ENCODE measurements around the gene POLR3A. TPM values are rescaled to one million over a fixed set of nuclear protein-coding genes. Genes with fewer than 3 reads are reported as not detected.

POLR3A gene
- polyA plus RNA-seq, 1 donor from 2014 or later, result 15.6 TPM

GRCh38 chr10:77967611-77968022 is 61.7 kb downstream of the POLR3A start:
- peak overlapping the region; percentile 55 for H3K4me3 ChIP-seq (ENCODE audit: low read length)
- no peaks in the 10 kb centered on the region for H3F3A ChIP-seq (ENCODE audit: insufficient read depth, low read length, poor library complexity, severe bottlenecking)
- H4K20me1 ChIP-seq (ENCODE audit: insufficient read depth), result no peaks in the 10 kb centered on the region
- peak overlapping the region; percentile 55 for H3K9ac ChIP-seq (ENCODE audit: low read length)
- peak; percentile 27 for TF ChIP-seq REST (IDR thresholded peaks at IDR 0.05; ENCODE audit: borderline replicate concordance)
- peak; percentile 83 for TF ChIP-seq EP300 (conservative IDR thresholded peaks at IDR 0.05; ENCODE audit: poor library complexity, severe bottlenecking)
- TF ChIP-seq SMC3 (conservative IDR thresholded peaks at IDR 0.05; ENCODE audit: poor library complexity), result peak; percentile 49
- peak; percentile 34 for TF ChIP-seq RAD21 (conservative IDR thresholded peaks at IDR 0.05)
- TF ChIP-seq TAF1 (IDR thresholded peaks at IDR 0.05; ENCODE audit: low read depth), result peak; percentile 51
- TF ChIP-seq MXI1 (conservative IDR thresholded peaks at IDR 0.05; ENCODE audit: poor library complexity, severe bottlenecking), result peak; percentile 91
- no peak for TF ChIP-seq EZH2 (IDR thresholded peaks at IDR 0.05; ENCODE audit: borderline replicate concordance, insufficient read depth, low read length, poor library complexity, severe bottlenecking)
- TF ChIP-seq POLR2AphosphoS5 (IDR thresholded peaks at IDR 0.05), result no peak
- TF ChIP-seq CTCF (IDR thresholded peaks at IDR 0.05; ENCODE audit: poor library complexity, severe bottlenecking), result peak; percentile 36
- H3K79me2 ChIP-seq (replicated peaks; ENCODE audit: insufficient read depth, low read length), result no peaks in the 10 kb centered on the region
- peak overlapping the region; percentile 26 for H3K4me2 ChIP-seq (ENCODE audit: low read length)
- H3K27ac ChIP-seq (ENCODE audit: low read length), result peak overlapping the region; percentile 94
- H3K9me3 ChIP-seq (ENCODE audit: low read length), result no peaks in the 10 kb centered on the region
- no peaks in the 10 kb centered on the region for H3K9me2 ChIP-seq (ENCODE audit: insufficient read depth, low read length)
- H3K36me3 ChIP-seq (ENCODE audit: insufficient read depth, low read length), result peaks cover 6% of the 10 kb centered on the region
- H2AFZ ChIP-seq (ENCODE audit: low read depth, low read length), result no peak overlapping the region
- H3K27me3 ChIP-seq (ENCODE audit: insufficient read depth, low read depth, low read length), result no peaks in the 10 kb centered on the region

GRCh38 chr10:77965294-77965693 is 64.0 kb downstream of the POLR3A start:
- no peak overlapping the region for H2AFZ ChIP-seq (ENCODE audit: low read depth, low read length)
- no peaks in the 10 kb centered on the region for H4K20me1 ChIP-seq (ENCODE audit: insufficient read depth)
- H3K79me2 ChIP-seq (replicated peaks; ENCODE audit: insufficient read depth, low read length), result no peaks in the 10 kb centered on the region
- H3K9me3 ChIP-seq (ENCODE audit: low read length), result no peaks in the 10 kb centered on the region
- H3K4me2 ChIP-seq (ENCODE audit: low read length), result no peak overlapping the region
- H3F3A ChIP-seq (ENCODE audit: insufficient read depth, low read length, poor library complexity, severe bottlenecking), result no peaks in the 10 kb centered on the region
- H3K27ac ChIP-seq (ENCODE audit: low read length), result no peak overlapping the region
- H3K9me2 ChIP-seq (ENCODE audit: insufficient read depth, low read length), result no peaks in the 10 kb centered on the region
- H3K27me3 ChIP-seq (ENCODE audit: insufficient read depth, low read depth, low read length), result no peaks in the 10 kb centered on the region
- no peak overlapping the region for H3K9ac ChIP-seq (ENCODE audit: low read length)
- H3K4me3 ChIP-seq (ENCODE audit: low read length), result no peak overlapping the region
- no peaks in the 10 kb centered on the region for H3K36me3 ChIP-seq (ENCODE audit: insufficient read depth, low read length)
- no peak for TF ChIP-seq REST (IDR thresholded peaks at IDR 0.05; ENCODE audit: borderline replicate concordance)
- no peak for TF ChIP-seq EP300 (conservative IDR thresholded peaks at IDR 0.05; ENCODE audit: poor library complexity, severe bottlenecking)
- no peak for TF ChIP-seq POLR2AphosphoS5 (IDR thresholded peaks at IDR 0.05)
- no peak for TF ChIP-seq SMC3 (conservative IDR thresholded peaks at IDR 0.05; ENCODE audit: poor library complexity)
- no peak for TF ChIP-seq RAD21 (conservative IDR thresholded peaks at IDR 0.05)
- no peak for TF ChIP-seq TAF1 (IDR thresholded peaks at IDR 0.05; ENCODE audit: low read depth)
- no peak for TF ChIP-seq CTCF (IDR thresholded peaks at IDR 0.05; ENCODE audit: poor library complexity, severe bottlenecking)
- TF ChIP-seq EZH2 (IDR thresholded peaks at IDR 0.05; ENCODE audit: borderline replicate concordance, insufficient read depth, low read length, poor library complexity, severe bottlenecking), result no peak
- no peak for TF ChIP-seq MXI1 (conservative IDR thresholded peaks at IDR 0.05; ENCODE audit: poor library complexity, severe bottlenecking)

Measured in neural cell (in vitro differentiated cells).